KBM-7 (cell line): ENCODE data around the gene SLC25A28.
"Not testable (repeated sequence)": the region's sequence is repeated elsewhere in the genome, so short reads cannot be mapped to it uniquely, and the experiment has no call there.

Experiments
- DNase-seq: peaks from one replicate; pipeline ENCODE4 v3.0.0-alpha.2; 2015
- in situ Hi-C: fragments of 300-500 bp; cut with MboI; formaldehyde crosslinking; loops from 2 replicates; pipeline ENCODE4 v1.14.3; 2020; ENCODE audit warnings: low sequenced_read_pairs, low pct_unique_long_range_greater_than_20kb, mixed read lengths

Gene SLC25A28

DNA sequence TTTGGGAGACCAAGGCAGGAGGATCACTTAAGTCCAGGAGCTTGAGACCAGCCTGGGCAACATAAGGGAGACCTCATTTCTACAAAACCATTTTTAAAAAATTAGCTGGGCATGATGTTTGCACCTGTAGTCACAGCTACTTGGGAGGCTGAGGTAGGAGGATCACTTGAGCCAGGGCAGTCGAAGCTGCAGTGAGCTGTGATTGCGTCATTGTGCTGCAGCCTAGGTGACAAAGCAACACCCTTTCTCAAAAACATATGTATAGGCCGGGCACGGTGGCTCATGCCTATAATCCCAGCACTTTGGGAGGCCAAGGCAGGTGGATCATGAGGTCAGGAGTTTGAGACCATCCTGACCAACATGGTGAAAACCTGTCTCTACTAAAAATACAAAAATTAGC is 23.5 kb downstream of the SLC25A28 start:
- DNase-seq, in situ Hi-C loops: not testable (repeated sequence)

DNA sequence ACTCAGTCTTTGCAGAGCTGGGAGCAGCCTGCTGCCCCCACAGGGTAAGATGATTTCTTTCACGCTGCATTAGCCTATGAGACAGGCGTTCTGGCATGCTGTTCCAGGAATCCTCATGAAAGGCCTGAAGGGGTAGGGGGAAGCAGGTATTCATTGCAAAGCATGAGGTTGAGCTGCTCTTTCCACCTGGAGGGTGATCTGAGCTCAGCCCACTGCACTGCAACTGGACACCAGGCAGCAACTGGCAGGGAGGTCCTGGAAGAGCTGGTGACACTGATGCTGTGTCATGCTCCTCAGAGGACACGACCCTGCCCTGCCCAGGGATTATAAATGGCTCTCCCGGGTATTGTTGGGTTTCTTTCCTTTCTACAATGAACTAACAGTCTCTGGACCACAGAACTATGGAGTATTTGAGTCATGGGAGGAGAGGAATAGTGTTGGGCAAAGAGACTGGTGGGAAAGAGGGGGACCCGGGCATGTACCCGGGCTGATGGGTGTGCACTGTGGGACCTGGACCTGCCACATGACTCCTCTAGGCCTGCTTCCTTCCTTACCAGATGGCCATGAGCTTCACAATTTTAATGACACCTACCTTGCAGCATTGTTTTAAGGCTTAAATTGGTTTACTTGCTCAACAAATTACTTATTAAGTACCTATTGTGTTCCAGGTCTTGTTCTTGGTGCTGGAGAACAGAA is 24.3 kb downstream of the SLC25A28 start:
- in situ Hi-C loops, result no loop called here
- no peak for DNase-seq

DNA sequence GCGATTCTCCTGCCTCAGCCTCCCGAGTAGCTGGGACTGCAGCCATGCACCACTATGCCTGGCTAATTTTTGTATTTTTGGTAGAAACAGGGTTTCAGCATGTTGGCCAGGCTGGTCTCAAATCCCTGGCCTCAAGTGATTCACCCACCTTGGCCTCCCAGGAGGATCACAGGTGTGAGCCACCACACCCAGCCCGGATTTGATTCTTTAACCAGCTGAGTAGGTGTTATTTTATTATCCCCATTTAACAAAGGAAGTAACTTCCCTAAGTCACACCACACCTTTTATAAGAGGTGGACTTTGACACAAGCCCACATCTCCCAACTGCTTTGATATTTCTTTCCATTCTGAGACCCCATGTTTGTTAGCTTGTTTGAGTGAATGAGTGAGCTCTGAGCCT is 25.0 kb downstream of the SLC25A28 start:
- DNase-seq, result no peak
- in situ Hi-C loops, result no loop called here

DNA sequence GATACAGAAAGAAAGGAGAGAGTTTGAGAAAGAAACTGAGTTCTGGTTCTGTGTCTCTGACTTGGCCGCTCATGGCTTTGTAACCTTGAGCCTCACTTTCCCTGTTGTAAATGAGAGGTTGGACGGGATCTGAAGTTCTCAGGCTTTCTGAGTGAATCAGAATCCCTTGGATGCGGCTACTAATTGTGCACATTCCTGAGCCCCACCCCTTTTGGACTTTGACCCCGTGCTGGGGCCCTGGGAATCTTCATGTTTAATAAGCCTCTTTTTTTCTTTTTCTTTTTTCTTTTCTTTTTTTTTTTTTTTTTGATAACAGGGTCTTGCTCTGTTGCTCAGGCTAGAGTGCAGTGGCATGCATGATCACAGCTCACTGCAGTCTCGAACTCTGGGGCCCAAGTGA is 26.9 kb downstream of the SLC25A28 start:
- in situ Hi-C loops, result no loop called here
- DNase-seq, result no peak

DNA sequence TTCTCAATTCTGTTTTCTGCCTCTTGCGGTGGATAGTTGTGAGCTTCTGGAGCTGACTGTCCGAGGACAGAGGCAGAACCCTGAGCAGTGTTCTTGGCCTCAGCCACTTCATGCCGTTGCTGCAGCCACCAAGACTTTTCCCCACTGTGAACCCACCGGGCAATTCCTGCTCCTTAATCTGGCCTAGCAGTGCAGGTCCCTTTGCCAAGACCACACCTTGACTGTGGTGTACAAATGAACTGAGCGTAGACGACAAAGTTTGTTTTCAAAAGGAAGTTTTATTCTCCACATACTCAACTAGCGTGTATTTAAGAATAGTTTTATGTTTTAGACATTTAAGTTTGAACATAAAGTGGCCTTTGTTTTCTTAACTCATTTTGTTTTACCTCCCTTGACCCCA is 29.4 kb downstream of the SLC25A28 start:
- DNase-seq, result no peak
- in situ Hi-C loops, result no loop called here

DNA sequence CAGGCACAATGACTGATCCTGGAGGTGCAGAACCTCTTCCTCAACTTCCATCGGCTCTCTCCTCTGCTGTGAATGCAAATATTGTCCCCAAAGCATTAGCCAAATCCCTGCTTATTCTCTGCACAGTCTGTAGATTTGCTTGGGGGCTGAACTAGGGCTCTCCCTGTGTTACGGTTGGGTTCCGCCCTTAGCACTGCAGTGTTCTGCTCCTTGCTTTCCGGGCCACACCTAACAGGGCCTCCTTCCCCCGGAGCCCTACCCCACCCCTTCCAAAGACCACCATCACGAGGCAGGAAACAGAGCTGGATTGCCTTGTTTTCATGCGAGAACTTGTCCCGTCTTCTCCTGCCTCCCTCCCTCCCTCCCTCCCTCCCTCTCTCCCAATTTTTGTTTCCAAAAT is 36.6 kb downstream of the SLC25A28 start:
- no peak for DNase-seq
- in situ Hi-C loops, result no loop called here

DNA sequence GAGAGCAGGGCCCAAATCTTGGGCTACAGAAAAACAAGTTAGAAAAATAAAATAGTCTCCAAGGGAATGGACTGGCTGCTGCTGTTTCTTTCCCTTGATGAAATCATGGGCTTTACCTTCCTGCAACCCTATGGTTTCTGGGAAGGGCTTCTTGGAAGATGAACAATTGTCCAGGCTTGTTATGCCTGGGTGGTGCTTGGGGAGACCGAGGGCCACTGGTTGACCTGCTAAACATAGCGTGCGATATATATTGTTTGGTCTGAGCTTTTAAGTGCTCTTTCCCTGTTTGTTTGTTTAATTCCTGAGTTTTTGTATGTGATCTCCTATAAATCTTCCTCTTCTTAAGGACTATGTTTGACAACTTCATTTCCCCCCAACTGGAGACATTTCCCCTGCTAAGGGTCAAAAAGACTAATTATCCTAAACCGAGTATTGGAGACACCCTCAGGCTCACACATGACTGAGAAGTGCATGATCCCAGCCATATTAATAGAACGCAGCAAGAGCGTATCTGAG is 37.9 kb downstream of the SLC25A28 start:
- DNase-seq, result no peak
- in situ Hi-C loops, result no loop called here

GRCh38 chr10:99579971-99580370 is 40.3 kb downstream of the SLC25A28 start:
- DNase-seq, result no peak
- in situ Hi-C loops, result no loop called here

DNA sequence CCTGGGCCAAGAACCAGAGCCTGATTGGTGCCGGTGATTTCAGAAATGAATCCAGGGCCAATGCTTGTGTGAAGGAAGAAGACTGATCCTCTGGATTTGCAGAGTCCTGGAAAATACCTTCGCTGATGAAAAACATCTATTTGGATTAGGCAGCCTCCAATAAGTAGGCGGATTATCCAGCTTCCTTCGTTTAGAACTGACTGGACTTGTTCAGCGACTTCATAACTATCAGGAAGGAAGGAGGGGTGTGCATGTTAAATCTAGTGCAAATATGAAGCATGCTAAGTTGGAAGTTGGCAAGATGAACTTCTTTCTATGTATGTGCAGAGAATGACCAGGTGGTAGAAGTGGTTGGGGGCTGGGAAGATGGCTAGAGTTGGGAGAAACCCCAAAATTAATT is 46.4 kb downstream of the SLC25A28 start:
- in situ Hi-C loops, result no loop called here

GRCh38 chr10:99571816-99572215 is 48.4 kb downstream of the SLC25A28 start:
- DNase-seq, result no peak
- in situ Hi-C loops, result no loop called here

More for the DNA sequence above, 46.4 kb downstream of the SLC25A28 start:
- no peak for DNase-seq

- in situ Hi-C loops, result no loop called here
Measured at GRCh38 chr10:99569961-99570360, 50.3 kb downstream of the SLC25A28 start.

GRCh38 chr10:99569253-99569939 is 50.8 kb downstream of the SLC25A28 start:
- DNase-seq, result no peak
- in situ Hi-C loops, result no loop called here

More at GRCh38 chr10:99569961-99570360, 50.3 kb downstream of the SLC25A28 start:
- no peak for DNase-seq

DNA sequence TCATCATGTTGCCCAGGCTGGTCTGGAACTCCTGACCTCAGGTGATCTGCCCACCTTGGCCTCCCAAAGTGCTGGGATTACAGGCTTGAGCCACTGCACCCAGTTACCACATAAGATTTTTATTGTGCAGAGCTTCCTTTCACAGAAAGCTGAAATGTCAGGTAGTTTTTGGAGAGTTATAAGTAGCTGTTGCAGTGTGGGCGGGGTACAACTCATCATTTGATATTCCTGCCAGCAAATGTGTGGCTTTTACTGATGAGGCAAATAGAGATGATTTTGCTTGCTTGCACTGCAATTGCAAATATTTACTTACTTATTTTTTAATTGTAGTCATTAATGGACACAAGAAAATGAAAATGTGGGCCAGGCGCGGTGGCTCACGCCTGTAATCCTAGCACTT is 55.1 kb downstream of the SLC25A28 start:
- in situ Hi-C loops, result no loop called here
- DNase-seq, result no peak

DNA sequence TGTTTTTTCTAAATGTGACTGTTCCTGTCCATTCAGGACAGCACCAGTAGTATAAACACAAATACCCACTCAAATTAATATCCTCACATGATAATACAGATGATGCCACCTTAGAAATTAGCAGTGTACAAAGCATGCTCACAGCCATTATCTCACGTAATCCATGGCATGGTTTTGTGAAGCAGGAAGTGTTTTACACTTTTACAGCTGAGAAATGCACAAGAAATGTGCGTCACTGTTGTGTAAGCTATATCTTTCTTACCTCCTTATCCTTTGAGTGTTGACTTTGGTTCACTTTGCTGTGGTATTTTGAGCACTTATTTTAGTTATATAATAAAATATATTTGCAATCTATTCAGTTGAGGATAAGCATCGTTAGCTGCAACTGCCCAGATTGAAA is 55.9 kb downstream of the SLC25A28 start:
- in situ Hi-C loops, result no loop called here
- no peak for DNase-seq

- in situ Hi-C loops, result no loop called here
- no peak for DNase-seq
Measured at GRCh38 chr10:99562631-99563030, 57.6 kb downstream of the SLC25A28 start.
